GM12872 (cell line): ENCODE results near the gene MMS19.

ENCODE experiments used
- CTCF ChIP-seq: IDR thresholded peaks from 3 replicates; pipeline ENCODE4 v1.5.1; 2011; ENCODE audit warnings: low read depth, mild to moderate bottlenecking, low read length, moderate library complexity; ENCODE audit not compliant: insufficient read depth

MMS19 gene

GRCh38 chr10:97540669-97541500 lies 42.7 kb upstream of the MMS19 start:
- peak; percentile 15; the same call in 1 of the 3 replicates for TF ChIP-seq CTCF

- no peak for TF ChIP-seq CTCF
Observed at GRCh38 chr10:97539523-97540200, 41.4 kb upstream of the MMS19 start.

DNA sequence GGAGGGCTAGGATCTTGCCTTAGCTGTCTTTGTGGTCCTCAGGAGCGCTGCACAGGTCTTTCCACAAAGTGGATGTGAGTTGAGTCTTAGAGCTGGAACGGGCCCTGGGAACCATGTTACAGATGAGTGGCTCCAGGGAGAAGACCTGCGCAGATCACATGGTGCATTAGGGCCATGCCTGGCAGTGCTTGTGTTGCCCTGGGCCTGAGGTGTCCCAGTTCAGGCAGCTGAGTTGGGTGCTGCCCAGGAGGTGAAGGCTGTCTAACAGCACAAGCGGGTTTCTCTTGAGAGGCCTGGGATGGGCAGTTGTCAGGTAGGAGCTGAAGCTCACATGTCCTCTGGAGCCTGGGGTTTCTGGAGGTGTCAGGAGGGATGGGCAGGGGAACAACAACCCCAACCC lies 40.6 kb upstream of the MMS19 start:
- TF ChIP-seq CTCF = no peak

GRCh38 chr10:97538411-97538810 lies 40.2 kb upstream of the MMS19 start:
- no peak for TF ChIP-seq CTCF

GRCh38 chr10:97537186-97537869 lies 39.1 kb upstream of the MMS19 start:
- TF ChIP-seq CTCF = no peak

- TF ChIP-seq CTCF = peak; percentile 78
Observed at GRCh38 chr10:97534746-97535367, 36.6 kb upstream of the MMS19 start.

- no peak for TF ChIP-seq CTCF
Observed at GRCh38 chr10:97533888-97534287, 35.7 kb upstream of the MMS19 start.
